Measurements from ENCODE around the gene SSH2.

- TF ChIP-seq POLR2A (IDR thresholded peaks at IDR 0.05) (no peak), CTCF (IDR thresholded peaks at IDR 0.05) (no peak)
Measured at GRCh38 chr17:29714146-29714545, 215.9 kb downstream of the SSH2 start.
